Measurements from ENCODE around the gene SFTPB.

DNA sequence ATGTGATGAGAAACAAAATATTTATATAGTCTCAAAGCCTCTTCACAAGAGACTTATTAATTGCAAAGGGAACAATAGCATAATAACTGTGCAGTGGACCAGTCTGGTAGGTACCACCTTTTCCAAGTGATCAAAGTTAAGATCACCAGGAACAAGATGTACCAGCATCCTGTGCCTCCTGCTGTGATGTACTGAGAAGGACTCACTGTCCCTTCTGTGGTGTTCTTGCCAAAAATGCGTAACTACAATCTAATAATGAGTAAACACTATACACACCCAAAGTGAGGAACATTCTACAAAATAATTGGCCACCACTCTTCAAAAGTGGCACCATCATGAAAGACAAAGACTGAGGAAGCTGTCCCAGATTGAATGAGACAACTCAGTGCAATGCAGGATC, 40.6 kb upstream of the SFTPB start:
- TF ChIP-seq CTCF (IDR thresholded peaks at IDR 0.05; ENCODE audit: low read depth, low read length) (no peak), EZH2phosphoT487 (IDR thresholded peaks at IDR 0.05; ENCODE audit: low read depth) (no peak)
